Keratinocyte (primary cell): ENCODE data around the gene ITGB1. TPM values are rescaled to one million over a fixed set of nuclear protein-coding genes. Genes with fewer than 3 reads are reported as not detected.

Source experiments
- DNase-seq: peaks from one replicate; pipeline ENCODE4 v3.0.0-alpha.2; 2011; ENCODE audit warnings: low read depth, missing footprints, low spot score
- FAIRE-seq: peaks from 2 replicates; lab custom pipeline; 2011; peaks lifted over from hg19 to GRCh38; lab: Jason Lieb, UNC
- H2AFZ ChIP-seq: 2 replicates; pipeline ENCODE4 v1.6.0; 2012; ENCODE audit warnings: low read length, control low read depth, inconsistent platforms; ENCODE audit not compliant: control insufficient read depth
- H3K27ac ChIP-seq: 2 replicates; pipeline ENCODE4 v1.5.1; 2011; ENCODE audit warnings: low read length; ENCODE audit not compliant: control insufficient read depth, insufficient read depth
- H3K27me3 ChIP-seq: 3 replicates; pipeline ENCODE4 v1.6.0; 2011; ENCODE audit warnings: low read length; ENCODE audit not compliant: control insufficient read depth, insufficient read depth; ENCODE audit errors: extremely low read depth
- H3K36me3 ChIP-seq, 2 experiments: 2 replicates in 1 of 2; 3 replicates in 1 of 2; pipeline ENCODE4 v1.5.1; 2011; ENCODE audit warnings: low read length in 2 of 2, mild to moderate bottlenecking in 1 of 2; ENCODE audit not compliant: control insufficient read depth in 2 of 2, insufficient read depth in 2 of 2; ENCODE audit errors: extremely low read depth in 1 of 2
- H3K4me1 ChIP-seq: 3 replicates; pipeline ENCODE4 v1.5.1; 2011; ENCODE audit warnings: low read length; ENCODE audit not compliant: control insufficient read depth, insufficient read depth; ENCODE audit errors: extremely low read depth
- H3K4me2 ChIP-seq: 3 replicates; pipeline ENCODE4 v1.6.0; 2011; ENCODE audit warnings: low read depth, low read length; ENCODE audit not compliant: control insufficient read depth, insufficient read depth; ENCODE audit errors: extremely low read depth
- H3K4me3 ChIP-seq, 3 experiments: fragments of 200-600 bp in 1 of 3; sonication (generic) in 1 of 3; 2 replicates in 2 of 3; 3 replicates in 1 of 3; pipeline ENCODE4 v1.5.1; 2011 to 2016; ENCODE audit warnings: low read length in 3 of 3, mild to moderate bottlenecking in 3 of 3, control low read depth in 2 of 3, inconsistent platforms in 1 of 3, low read depth in 1 of 3, mixed read lengths in 1 of 3, mixed run types in 1 of 3, moderate library complexity in 1 of 3; ENCODE audit not compliant: control insufficient read depth in 2 of 3, insufficient read depth in 2 of 3; ENCODE audit errors: extremely low read depth in 1 of 3
- H3K79me2 ChIP-seq: 2 replicates; pipeline ENCODE4 v1.6.0; 2012; ENCODE audit warnings: low read length; ENCODE audit not compliant: control insufficient read depth, insufficient read depth
- H3K9ac ChIP-seq: 3 replicates; pipeline ENCODE4 v1.6.0; 2011; ENCODE audit warnings: low read length; ENCODE audit not compliant: control insufficient read depth, insufficient read depth; ENCODE audit errors: extremely low read depth
- H3K9me1 ChIP-seq: 3 replicates; pipeline ENCODE4 v1.6.0; 2011; ENCODE audit warnings: low read length; ENCODE audit not compliant: control insufficient read depth, insufficient read depth; ENCODE audit errors: extremely low read depth
- H3K9me3 ChIP-seq: 2 replicates; pipeline ENCODE4 v1.5.1; 2012; ENCODE audit warnings: low read depth, low read length; ENCODE audit not compliant: control insufficient read depth
- H4K20me1 ChIP-seq: 3 replicates; pipeline ENCODE4 v1.6.0; 2011; ENCODE audit warnings: low read length; ENCODE audit not compliant: control insufficient read depth, insufficient read depth; ENCODE audit errors: extremely low read depth
- CTCF ChIP-seq, 3 experiments: IDR thresholded peaks in 1 of 3; conservative IDR thresholded peaks in 1 of 3; optimal IDR thresholded peaks in 1 of 3; 2 replicates in 2 of 3; 3 replicates in 1 of 3; pipeline versions ENCODE3 to v1.5.1; 2011; ENCODE audit warnings: low read length in 3 of 3, mild to moderate bottlenecking in 3 of 3, moderate library complexity in 2 of 3, control low read depth in 1 of 3, inconsistent platforms in 1 of 3; ENCODE audit not compliant: insufficient read depth in 2 of 3; ENCODE audit errors: extremely low read depth in 1 of 3
- EZH2 ChIP-seq: IDR thresholded peaks from one replicate; pipeline ENCODE4 v1.6.1; 2012; ENCODE audit warnings: inconsistent platforms, mild to moderate bottlenecking, low read length, moderate library complexity
- dilution Hi-C: fragments of 300-500 bp; cut with MboI; formaldehyde crosslinking; loops from one replicate; pipeline ENCODE4 v1.7.0; 2020; ENCODE audit warnings: low sequenced_read_pairs; ENCODE audit not compliant: extremely low pct_ligation_motif_present
- polyA plus RNA-seq, 5 experiments: library from polyadenylated mRNA; depleted of rRNA in 3 of 5; stranded (reverse) in 3 of 5; stranded (forward) in 1 of 5; unstranded in 1 of 5; fragments of >200 nt; gene quantifications; 1 replicate in 1 of 5; 2 replicates in 3 of 5; 3 replicates in 1 of 5; pipeline versions ENCODE4 v1.2.1 to v1.2.3, GENCODE V29; 2011 to 2012; ENCODE audit warnings: missing spikeins in 2 of 5, low read depth in 1 of 5, low replicate concordance in 1 of 5

The ITGB1 gene
- polyA plus RNA-seq, 1 donor (not counting 4 experiments of a cell fraction or from before 2014, with no cell fraction given): 1,445 TPM

DNA sequence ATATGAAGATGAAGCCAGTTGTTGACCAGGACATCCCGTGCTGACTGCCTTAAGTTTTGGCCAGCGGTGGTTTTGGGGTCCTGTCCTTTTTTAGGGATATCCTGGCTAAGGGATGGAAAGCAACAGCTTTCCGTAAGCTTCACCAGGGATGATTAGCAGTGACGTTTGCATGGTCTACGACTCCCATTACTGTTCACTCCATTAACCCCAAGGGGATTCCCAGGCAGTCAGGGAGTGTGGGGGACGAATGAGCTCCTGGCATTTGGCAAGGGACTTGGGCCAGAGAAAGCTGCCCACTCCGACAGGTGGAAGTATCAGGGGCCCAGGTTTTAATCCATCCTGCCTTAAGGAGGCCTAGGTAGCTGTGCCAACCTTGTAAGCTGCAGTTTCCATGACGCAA is 66.8 kb downstream of the ITGB1 start:
- FAIRE-seq: no peak
- dilution Hi-C loops: no loop called here
- no peak overlapping the region for H3K27ac ChIP-seq

GRCh38 chr10:32890444-32890843 is 67.6 kb downstream of the ITGB1 start:
- H3K4me1 ChIP-seq: no peaks in the 10 kb centered on the region
- peaks cover 2 to 3% of the 10 kb centered on the region in 2 experiments for H3K36me3 ChIP-seq
- FAIRE-seq: no peak
- dilution Hi-C loops: no loop called here
- H3K27me3 ChIP-seq: no peaks in the 10 kb centered on the region
- H2AFZ ChIP-seq: no peak overlapping the region
- no peak for DNase-seq
- TF ChIP-seq CTCF (optimal IDR thresholded peaks at IDR 0.05 in 1 of 3, IDR thresholded peaks at IDR 0.05 in 1 of 3, conservative IDR thresholded peaks at IDR 0.05 in 1 of 3; ENCODE audit: extremely low read depth in 1 of 3, insufficient read depth in 2 of 3, low read length in 3 of 3): no peak
- no peak for TF ChIP-seq EZH2
- no peaks in the 10 kb centered on the region for H3K9me3 ChIP-seq
- no peak overlapping the region for H3K4me2 ChIP-seq
- H3K4me3 ChIP-seq: no peak overlapping the region
- no peaks in the 10 kb centered on the region for H4K20me1 ChIP-seq
- no peaks in the 10 kb centered on the region for H3K79me2 ChIP-seq
- H3K27ac ChIP-seq: no peak overlapping the region
- no peak overlapping the region for H3K9ac ChIP-seq
- peaks cover 3% of the 10 kb centered on the region for H3K9me1 ChIP-seq

More for the DNA sequence above, 66.8 kb downstream of the ITGB1 start:
- Histone ChIP-seq H2AFZ (no peak overlapping the region), H3K9ac (no peak overlapping the region), H3K27me3 (no peaks in the 10 kb centered on the region), H3K9me3 (no peaks in the 10 kb centered on the region), H3K79me2 (no peaks in the 10 kb centered on the region), H3K4me1 (no peaks in the 10 kb centered on the region), H3K9me1 (peaks cover 3% of the 10 kb centered on the region), H4K20me1 (no peaks in the 10 kb centered on the region), H3K4me3 (no peak overlapping the region), H3K36me3 (peaks cover 2 to 3% of the 10 kb centered on the region in 2 experiments), H3K4me2 (no peak overlapping the region)
- TF ChIP-seq CTCF (optimal IDR thresholded peaks at IDR 0.05 in 1 of 3, IDR thresholded peaks at IDR 0.05 in 1 of 3, conservative IDR thresholded peaks at IDR 0.05 in 1 of 3; ENCODE audit: extremely low read depth in 1 of 3, insufficient read depth in 2 of 3, low read length in 3 of 3) (no peak), EZH2 (no peak)
- no peak for DNase-seq
